Gastroesophageal sphincter (tissue), 3 donors: Measurements from ENCODE around the gene ARSJ.

Source experiments
- EP300 ChIP-seq: sonication (generic); formaldehyde crosslinking; IDR thresholded peaks from one replicate; pipeline ENCODE4 v1.6.1; 2017; ENCODE audit warnings: antibody characterized with exemption, mild to moderate bottlenecking
- POLR2A ChIP-seq, 2 donors: fragments of 450-650 bp; IDR thresholded peaks; one replicate each; pipeline ENCODE4 v1.6.1; 2017; ENCODE audit warnings: antibody characterized with exemption in 2 of 2, mild to moderate bottlenecking in 2 of 2, moderate library complexity in 1 of 2
- POLR2AphosphoS5 ChIP-seq: sonication (generic); formaldehyde crosslinking; IDR thresholded peaks from one replicate; pipeline ENCODE4 v1.6.1; 2017; ENCODE audit warnings: antibody characterized with exemption
- TF ChIP-seq, protein P1 (sequence below), 4 experiments: fragments of 200-600 bp in 2 of 4; fragments of 450-650 bp in 2 of 4; sonication (generic) in 1 of 4; IDR thresholded peaks; one replicate each; pipeline ENCODE4 v1.5.1; 2017 to 2019; ENCODE audit warnings: antibody characterized with exemption in 4 of 4, mild to moderate bottlenecking in 2 of 4, moderate library complexity in 2 of 4

DNA sequence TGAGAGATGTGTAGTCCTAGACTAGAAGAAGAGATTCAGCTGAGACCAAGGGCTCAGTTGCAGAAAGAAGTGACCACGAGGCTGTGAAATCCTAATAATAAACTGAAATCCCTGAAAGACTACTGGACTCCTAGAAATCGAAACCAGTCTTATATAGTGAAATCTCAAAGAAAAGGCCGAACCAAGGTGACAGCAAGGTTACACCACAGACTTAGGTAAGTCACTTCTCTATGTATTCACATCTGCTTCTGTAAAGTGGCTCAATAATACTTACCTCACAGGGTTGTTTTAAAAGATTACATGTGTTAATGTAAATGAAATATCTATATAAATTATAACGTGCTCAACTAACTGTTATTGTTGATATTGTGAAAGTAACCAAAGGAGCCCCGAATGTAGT lies 60.3 kb downstream of the ARSJ start:
- TF ChIP-seq, protein P1, sequence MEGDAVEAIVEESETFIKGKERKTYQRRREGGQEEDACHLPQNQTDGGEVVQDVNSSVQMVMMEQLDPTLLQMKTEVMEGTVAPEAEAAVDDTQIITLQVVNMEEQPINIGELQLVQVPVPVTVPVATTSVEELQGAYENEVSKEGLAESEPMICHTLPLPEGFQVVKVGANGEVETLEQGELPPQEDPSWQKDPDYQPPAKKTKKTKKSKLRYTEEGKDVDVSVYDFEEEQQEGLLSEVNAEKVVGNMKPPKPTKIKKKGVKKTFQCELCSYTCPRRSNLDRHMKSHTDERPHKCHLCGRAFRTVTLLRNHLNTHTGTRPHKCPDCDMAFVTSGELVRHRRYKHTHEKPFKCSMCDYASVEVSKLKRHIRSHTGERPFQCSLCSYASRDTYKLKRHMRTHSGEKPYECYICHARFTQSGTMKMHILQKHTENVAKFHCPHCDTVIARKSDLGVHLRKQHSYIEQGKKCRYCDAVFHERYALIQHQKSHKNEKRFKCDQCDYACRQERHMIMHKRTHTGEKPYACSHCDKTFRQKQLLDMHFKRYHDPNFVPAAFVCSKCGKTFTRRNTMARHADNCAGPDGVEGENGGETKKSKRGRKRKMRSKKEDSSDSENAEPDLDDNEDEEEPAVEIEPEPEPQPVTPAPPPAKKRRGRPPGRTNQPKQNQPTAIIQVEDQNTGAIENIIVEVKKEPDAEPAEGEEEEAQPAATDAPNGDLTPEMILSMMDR (IDR thresholded peaks at IDR 0.05), result no peak
- TF ChIP-seq EP300, result no peak
- no peak for TF ChIP-seq POLR2A (IDR thresholded peaks at IDR 0.05)
- no peak for TF ChIP-seq POLR2AphosphoS5
